SK-N-SH (cell line): Measurements from ENCODE around the gene TSEN15. TPM values are rescaled to one million over a fixed set of nuclear protein-coding genes. Genes with fewer than 3 reads are reported as not detected.

Source experiments
- CTCF ChIA-PET: fragments of 300-600, 350-600 bp; formaldehyde crosslinking; extraction: SDS; loops from one replicate; lab custom pipeline; 2021; lab: Yijun Ruan, JAX
- POLR2A ChIA-PET: fragments of 350-600 bp; sonication (Branson Sonifier 250); formaldehyde crosslinking; extraction: SDS; loops from one replicate; lab custom pipeline; 2020; ENCODE audit warnings: antibody characterized with exemption, inconsistent platforms; lab: Yijun Ruan, JAX
- DNase-seq: peaks from one replicate; pipeline ENCODE4 v3.0.0; 2012
- H2AFZ ChIP-seq: fragments of 200-600 bp; sonication (generic); 2 replicates; pipeline ENCODE4 v1.8.1; 2016; ENCODE audit warnings: antibody characterized with exemption, mild to moderate bottlenecking, low read depth
- H3F3A ChIP-seq: fragments of 200-600 bp; sonication (generic); replicated peaks from 2 replicates; pipeline ENCODE3; 2016; ENCODE audit warnings: antibody characterized with exemption, mild to moderate bottlenecking; ENCODE audit not compliant: insufficient read depth
- H3K27ac ChIP-seq, 2 experiments: fragments of 200-500 bp in 1 of 2; fragments of 200-600 bp in 1 of 2; sonication (Bioruptor generic) in 1 of 2; sonication (generic), shearing (Covaris generic) in 1 of 2; 2 replicates each; pipeline versions ENCODE4 v1.5.1 to v1.6.1; 2014 to 2016; ENCODE audit warnings: low read depth in 2 of 2, inconsistent platforms in 1 of 2, low read length in 1 of 2, mild to moderate bottlenecking in 1 of 2, mixed read lengths in 1 of 2
- H3K27me3 ChIP-seq: fragments of 200-600 bp; sonication (generic), shearing (Covaris generic); 2 replicates; pipeline ENCODE4 v1.6.1; 2016; ENCODE audit warnings: mixed run types; ENCODE audit not compliant: insufficient read depth
- H3K36me3 ChIP-seq, 2 experiments: fragments of 200-500 bp in 1 of 2; fragments of 200-600 bp in 1 of 2; sonication (Bioruptor generic) in 1 of 2; sonication (generic) in 1 of 2; replicated peaks in 1 of 2; 2 replicates each; pipeline versions ENCODE3 to v1.5.1; 2014 to 2016; ENCODE audit warnings: low read length in 1 of 2, mild to moderate bottlenecking in 1 of 2; ENCODE audit not compliant: insufficient read depth in 2 of 2, control insufficient read depth in 1 of 2
- H3K4me1 ChIP-seq, 2 experiments: fragments of 200-500 bp in 1 of 2; fragments of 200-600 bp in 1 of 2; sonication (Bioruptor generic) in 1 of 2; sonication (generic), shearing (Covaris generic) in 1 of 2; 2 replicates each; pipeline versions ENCODE4 v1.5.1 to v1.6.1; 2014 to 2016; ENCODE audit warnings: low read depth in 1 of 2, low read length in 1 of 2, mixed run types in 1 of 2; ENCODE audit not compliant: insufficient read depth in 2 of 2, control insufficient read depth in 1 of 2
- H3K4me2 ChIP-seq: fragments of 200-600 bp; sonication (generic), shearing (Covaris generic); 2 replicates; pipeline ENCODE4 v1.6.1; 2017; ENCODE audit warnings: mixed run types
- H3K4me3 ChIP-seq, 2 experiments: fragments of 200-500 bp in 1 of 2; fragments of 200-600 bp in 1 of 2; sonication (Bioruptor generic) in 1 of 2; sonication (generic), shearing (Covaris generic) in 1 of 2; 2 replicates each; pipeline versions ENCODE4 v1.5.1 to v1.8.1; 2014 to 2016; ENCODE audit warnings: low read depth in 2 of 2, inconsistent platforms in 1 of 2, low read length in 1 of 2, mild to moderate bottlenecking in 1 of 2, mixed read lengths in 1 of 2, moderate library complexity in 1 of 2
- H3K79me2 ChIP-seq: fragments of 200-600 bp; sonication (generic); 2 replicates; pipeline ENCODE4 v1.8.1; 2017; ENCODE audit warnings: mild to moderate bottlenecking; ENCODE audit not compliant: insufficient read depth
- H3K9ac ChIP-seq: fragments of 200-600 bp; sonication (generic); 2 replicates; pipeline ENCODE4 v1.6.1; 2017; ENCODE audit warnings: mixed run types
- H3K9me2 ChIP-seq: fragments of 200-600 bp; sonication (generic); 2 replicates; pipeline ENCODE4 v1.6.1; 2017; ENCODE audit warnings: mixed run types
- H3K9me3 ChIP-seq: fragments of 200-600 bp; sonication (generic); 2 replicates; pipeline ENCODE4 v1.6.1; 2017; ENCODE audit warnings: mixed run types, mild to moderate bottlenecking, moderate library complexity
- H4K20me1 ChIP-seq: fragments of 200-600 bp; sonication (generic); 2 replicates; pipeline ENCODE4 v1.6.1; 2017; ENCODE audit warnings: mild to moderate bottlenecking, mixed run types; ENCODE audit not compliant: insufficient read depth
- ELF1 ChIP-seq: IDR thresholded peaks from 2 replicates; pipeline ENCODE4 v1.4.0; 2012
- GABPA ChIP-seq: IDR thresholded peaks from 2 replicates; pipeline ENCODE4 v1.4.0; 2012; ENCODE audit warnings: low read depth, mild to moderate bottlenecking
- JUND ChIP-seq: IDR thresholded peaks from 2 replicates; pipeline ENCODE4 v1.4.0; 2012
- MEF2A ChIP-seq: IDR thresholded peaks from 2 replicates; pipeline ENCODE4 v1.4.0; 2012; ENCODE audit warnings: low read depth, borderline replicate concordance
- MXI1 ChIP-seq: IDR thresholded peaks from 2 replicates; pipeline ENCODE4 v1.6.1; 2012; ENCODE audit warnings: mild to moderate bottlenecking, low read depth, low read length, improper control_type of control experiment
- NRF1 ChIP-seq: IDR thresholded peaks from 2 replicates; pipeline ENCODE4 v1.6.1; 2012; ENCODE audit warnings: low read depth, mild to moderate bottlenecking, low read length
- POLR2AphosphoS5 ChIP-seq: IDR thresholded peaks from 2 replicates; pipeline ENCODE4 v1.6.1; 2012; ENCODE audit warnings: low read depth, low read length
- RCOR1 ChIP-seq: fragments of 150-350 bp; IDR thresholded peaks from 2 replicates; pipeline ENCODE4 v1.6.1; 2017; ENCODE audit warnings: antibody characterized with exemption, low read length
- RXRA ChIP-seq: IDR thresholded peaks from 2 replicates; pipeline ENCODE4 v1.4.0; 2012; ENCODE audit warnings: low read depth, mild to moderate bottlenecking, borderline replicate concordance
- SMC3 ChIP-seq: IDR thresholded peaks from 2 replicates; pipeline ENCODE4 v1.6.1; 2012; ENCODE audit warnings: low read depth, low read length, improper control_type of control experiment
- TCF12 ChIP-seq: IDR thresholded peaks from 2 replicates; pipeline ENCODE4 v1.4.0; 2012
- YY1 ChIP-seq: IDR thresholded peaks from 2 replicates; pipeline ENCODE4 v1.4.0; 2012; ENCODE audit warnings: low read depth, mild to moderate bottlenecking
- WGBS: methylation state at CpG from one replicate; pipeline ENCODE4 v1.1.6; 2017; ENCODE audit warnings: low lambda C conversion rate; 5-methylcytosine and 5-hydroxymethylcytosine counted together
- polyA plus RNA-seq, 3 experiments: library from polyadenylated mRNA; depleted of rRNA; stranded (reverse); fragments of >200 nt; gene quantifications; 2 replicates each; pipeline ENCODE4 v1.2.3, GENCODE V29; 2012
- TF ChIP-seq, protein P1 (sequence below): IDR thresholded peaks from 2 replicates; pipeline ENCODE4; 2012
- TF ChIP-seq, protein P2 (sequence below): fragments of 150-350 bp; IDR thresholded peaks from 2 replicates; pipeline ENCODE4 v1.6.1; 2016; ENCODE audit warnings: mild to moderate bottlenecking, low read depth, low read length
- TF ChIP-seq, protein P3 (sequence below): IDR thresholded peaks from 2 replicates; pipeline ENCODE4 v1.4.0; 2012; ENCODE audit warnings: low read depth, borderline replicate concordance
- TF ChIP-seq, protein P4 (sequence below): IDR thresholded peaks from 2 replicates; pipeline ENCODE4 v1.4.0; 2012; ENCODE audit warnings: low read depth, borderline replicate concordance
- TF ChIP-seq, protein P5 (sequence below): fragments of 200-600 bp; sonication (generic); IDR thresholded peaks from 2 replicates; pipeline ENCODE4 v1.6.1; 2017; ENCODE audit warnings: antibody characterized with exemption, mild to moderate bottlenecking, moderate library complexity

TSEN15 gene
- polyA plus RNA-seq, 1 of the 3 experiments (the other 2 are of a cell fraction): 29.0 TPM

DNA sequence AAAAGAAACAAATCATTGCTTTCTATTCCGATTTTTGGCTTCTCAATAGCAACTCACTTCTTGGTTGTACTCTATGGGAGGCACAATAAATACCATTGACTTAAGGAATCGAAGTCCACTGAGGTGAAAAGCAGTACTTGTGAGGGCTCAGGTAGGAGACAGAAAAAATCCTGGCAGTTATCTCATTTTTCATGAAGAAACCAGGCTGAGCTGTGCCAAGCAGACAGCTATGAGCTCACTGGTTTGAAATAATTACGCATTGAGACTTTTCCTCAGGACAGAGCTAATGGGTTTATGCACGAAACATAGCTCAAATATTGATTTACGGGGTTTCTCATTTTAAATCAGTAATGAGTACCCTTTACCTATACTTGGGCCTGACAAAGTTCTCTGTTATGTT lies 32.5 kb upstream of the TSEN15 start:
- H2AFZ ChIP-seq: no peak overlapping the region
- no peaks in the 10 kb centered on the region for H3K36me3 ChIP-seq
- no peak overlapping the region for H3K9ac ChIP-seq
- no peaks in the 10 kb centered on the region for H3K9me2 ChIP-seq
- POLR2A ChIA-PET: no interaction called here
- no peak overlapping the region for H3K4me3 ChIP-seq
- no peaks in the 10 kb centered on the region for H4K20me1 ChIP-seq
- no peak overlapping the region for H3K4me2 ChIP-seq
- no peak for DNase-seq
- no peaks in the 10 kb centered on the region for H3F3A ChIP-seq
- CTCF ChIA-PET: no interaction called here
- no peaks in the 10 kb centered on the region for H3K9me3 ChIP-seq
- no peaks in the 10 kb centered on the region for H3K79me2 ChIP-seq
- H3K4me1 ChIP-seq: peaks cover 25 to 40% of the 10 kb centered on the region in 2 experiments; a peak in 3 of 4 replicates
- no peak overlapping the region for H3K27ac ChIP-seq
- TF ChIP-seq, protein P1, sequence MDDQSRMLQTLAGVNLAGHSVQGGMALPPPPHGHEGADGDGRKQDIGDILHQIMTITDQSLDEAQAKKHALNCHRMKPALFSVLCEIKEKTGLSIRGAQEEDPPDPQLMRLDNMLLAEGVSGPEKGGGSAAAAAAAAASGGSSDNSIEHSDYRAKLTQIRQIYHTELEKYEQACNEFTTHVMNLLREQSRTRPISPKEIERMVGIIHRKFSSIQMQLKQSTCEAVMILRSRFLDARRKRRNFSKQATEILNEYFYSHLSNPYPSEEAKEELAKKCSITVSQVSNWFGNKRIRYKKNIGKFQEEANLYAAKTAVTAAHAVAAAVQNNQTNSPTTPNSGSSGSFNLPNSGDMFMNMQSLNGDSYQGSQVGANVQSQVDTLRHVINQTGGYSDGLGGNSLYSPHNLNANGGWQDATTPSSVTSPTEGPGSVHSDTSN: no peak
- no peak for TF ChIP-seq MXI1
- no peak for TF ChIP-seq SMC3
- TF ChIP-seq RCOR1: no peak
- TF ChIP-seq ELF1: no peak
- TF ChIP-seq TCF12: no peak
- no peak for TF ChIP-seq JUND
- TF ChIP-seq NRF1: no peak
- TF ChIP-seq MEF2A: no peak
- no peak for TF ChIP-seq GABPA
- TF ChIP-seq, protein P2, sequence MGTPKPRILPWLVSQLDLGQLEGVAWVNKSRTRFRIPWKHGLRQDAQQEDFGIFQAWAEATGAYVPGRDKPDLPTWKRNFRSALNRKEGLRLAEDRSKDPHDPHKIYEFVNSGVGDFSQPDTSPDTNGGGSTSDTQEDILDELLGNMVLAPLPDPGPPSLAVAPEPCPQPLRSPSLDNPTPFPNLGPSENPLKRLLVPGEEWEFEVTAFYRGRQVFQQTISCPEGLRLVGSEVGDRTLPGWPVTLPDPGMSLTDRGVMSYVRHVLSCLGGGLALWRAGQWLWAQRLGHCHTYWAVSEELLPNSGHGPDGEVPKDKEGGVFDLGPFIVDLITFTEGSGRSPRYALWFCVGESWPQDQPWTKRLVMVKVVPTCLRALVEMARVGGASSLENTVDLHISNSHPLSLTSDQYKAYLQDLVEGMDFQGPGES: no peak
- TF ChIP-seq, protein P3, sequence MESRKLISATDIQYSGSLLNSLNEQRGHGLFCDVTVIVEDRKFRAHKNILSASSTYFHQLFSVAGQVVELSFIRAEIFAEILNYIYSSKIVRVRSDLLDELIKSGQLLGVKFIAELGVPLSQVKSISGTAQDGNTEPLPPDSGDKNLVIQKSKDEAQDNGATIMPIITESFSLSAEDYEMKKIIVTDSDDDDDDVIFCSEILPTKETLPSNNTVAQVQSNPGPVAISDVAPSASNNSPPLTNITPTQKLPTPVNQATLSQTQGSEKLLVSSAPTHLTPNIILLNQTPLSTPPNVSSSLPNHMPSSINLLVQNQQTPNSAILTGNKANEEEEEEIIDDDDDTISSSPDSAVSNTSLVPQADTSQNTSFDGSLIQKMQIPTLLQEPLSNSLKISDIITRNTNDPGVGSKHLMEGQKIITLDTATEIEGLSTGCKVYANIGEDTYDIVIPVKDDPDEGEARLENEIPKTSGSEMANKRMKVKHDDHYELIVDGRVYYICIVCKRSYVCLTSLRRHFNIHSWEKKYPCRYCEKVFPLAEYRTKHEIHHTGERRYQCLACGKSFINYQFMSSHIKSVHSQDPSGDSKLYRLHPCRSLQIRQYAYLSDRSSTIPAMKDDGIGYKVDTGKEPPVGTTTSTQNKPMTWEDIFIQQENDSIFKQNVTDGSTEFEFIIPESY: no peak
- WGBS: 79% methylated on average over 5 of the region's 5 CpGs
- H3K27me3 ChIP-seq: no peaks in the 10 kb centered on the region

DNA sequence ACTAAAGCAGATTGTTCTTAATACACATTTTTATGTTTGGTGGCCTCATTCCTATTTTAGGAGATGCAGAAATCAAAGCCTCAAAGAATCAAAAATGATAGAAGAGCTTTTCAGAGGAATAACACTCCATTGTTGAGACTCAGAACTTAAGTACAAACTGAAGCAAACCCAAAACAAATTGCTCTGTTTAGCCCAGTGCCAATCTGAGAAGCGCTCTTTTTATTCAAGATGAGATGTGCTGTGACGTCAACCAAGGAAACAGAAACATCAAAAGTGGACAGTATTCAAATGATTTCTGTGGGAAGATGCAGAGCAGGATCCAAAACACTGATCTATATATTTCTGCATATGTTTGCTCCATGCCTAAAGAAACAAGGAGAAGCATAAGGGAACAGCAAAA lies 32.0 kb upstream of the TSEN15 start:
- Histone ChIP-seq H3K79me2 (no peaks in the 10 kb centered on the region), H2AFZ (no peak overlapping the region), H3K27ac (no peak overlapping the region), H3K9me3 (no peaks in the 10 kb centered on the region), H3K4me1 (peaks cover 25 to 45% of the 10 kb centered on the region in 2 experiments; a peak in 3 of 4 replicates), H3K36me3 (no peaks in the 10 kb centered on the region), H3K9ac (no peak overlapping the region), H3K27me3 (no peaks in the 10 kb centered on the region), H3F3A (no peaks in the 10 kb centered on the region), H3K4me2 (no peak overlapping the region), H3K4me3 (no peak overlapping the region), H3K9me2 (no peaks in the 10 kb centered on the region), H4K20me1 (no peaks in the 10 kb centered on the region)
- DNase-seq: no peak
- 95% methylated on average over 2 of the region's 2 CpGs for WGBS
- POLR2A ChIA-PET: no interaction called here
- TF ChIP-seq JUND (no peak), ELF1 (no peak), TCF12 (no peak), RXRA (no peak), GABPA (no peak), YY1 (no peak), POLR2AphosphoS5 (no peak)
- TF ChIP-seq, protein P2: no peak
- TF ChIP-seq, protein P4, sequence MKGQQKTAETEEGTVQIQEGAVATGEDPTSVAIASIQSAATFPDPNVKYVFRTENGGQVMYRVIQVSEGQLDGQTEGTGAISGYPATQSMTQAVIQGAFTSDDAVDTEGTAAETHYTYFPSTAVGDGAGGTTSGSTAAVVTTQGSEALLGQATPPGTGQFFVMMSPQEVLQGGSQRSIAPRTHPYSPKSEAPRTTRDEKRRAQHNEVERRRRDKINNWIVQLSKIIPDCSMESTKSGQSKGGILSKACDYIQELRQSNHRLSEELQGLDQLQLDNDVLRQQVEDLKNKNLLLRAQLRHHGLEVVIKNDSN: no peak
- TF ChIP-seq, protein P5, sequence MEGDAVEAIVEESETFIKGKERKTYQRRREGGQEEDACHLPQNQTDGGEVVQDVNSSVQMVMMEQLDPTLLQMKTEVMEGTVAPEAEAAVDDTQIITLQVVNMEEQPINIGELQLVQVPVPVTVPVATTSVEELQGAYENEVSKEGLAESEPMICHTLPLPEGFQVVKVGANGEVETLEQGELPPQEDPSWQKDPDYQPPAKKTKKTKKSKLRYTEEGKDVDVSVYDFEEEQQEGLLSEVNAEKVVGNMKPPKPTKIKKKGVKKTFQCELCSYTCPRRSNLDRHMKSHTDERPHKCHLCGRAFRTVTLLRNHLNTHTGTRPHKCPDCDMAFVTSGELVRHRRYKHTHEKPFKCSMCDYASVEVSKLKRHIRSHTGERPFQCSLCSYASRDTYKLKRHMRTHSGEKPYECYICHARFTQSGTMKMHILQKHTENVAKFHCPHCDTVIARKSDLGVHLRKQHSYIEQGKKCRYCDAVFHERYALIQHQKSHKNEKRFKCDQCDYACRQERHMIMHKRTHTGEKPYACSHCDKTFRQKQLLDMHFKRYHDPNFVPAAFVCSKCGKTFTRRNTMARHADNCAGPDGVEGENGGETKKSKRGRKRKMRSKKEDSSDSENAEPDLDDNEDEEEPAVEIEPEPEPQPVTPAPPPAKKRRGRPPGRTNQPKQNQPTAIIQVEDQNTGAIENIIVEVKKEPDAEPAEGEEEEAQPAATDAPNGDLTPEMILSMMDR: no peak
- CTCF ChIA-PET: no interaction called here
